GM08714 (cell line): ENCODE results near the gene PSMB10.
"Not testable (repeated sequence)": the region's sequence is repeated elsewhere in the genome, so short reads cannot be mapped to it uniquely, and the experiment has no call there.

ENCODE experiments used
- H3K4me3 ChIP-seq: fragments of 200-500 bp; sonication (Bioruptor generic); 2 replicates; pipeline ENCODE4 v1.5.1; 2014; ENCODE audit warnings: mild to moderate bottlenecking, low read length, inconsistent platforms
- ZNF274 ChIP-seq: IDR thresholded peaks from 2 replicates; pipeline ENCODE4 v1.6.1; 2012; ENCODE audit warnings: mild to moderate bottlenecking, low read depth, low read length

PSMB10 gene

GRCh38 chr16:67941469-67942199 is 5.0 kb upstream of the PSMB10 start:
- no peak for TF ChIP-seq ZNF274
- no peak overlapping the region for H3K4me3 ChIP-seq

DNA sequence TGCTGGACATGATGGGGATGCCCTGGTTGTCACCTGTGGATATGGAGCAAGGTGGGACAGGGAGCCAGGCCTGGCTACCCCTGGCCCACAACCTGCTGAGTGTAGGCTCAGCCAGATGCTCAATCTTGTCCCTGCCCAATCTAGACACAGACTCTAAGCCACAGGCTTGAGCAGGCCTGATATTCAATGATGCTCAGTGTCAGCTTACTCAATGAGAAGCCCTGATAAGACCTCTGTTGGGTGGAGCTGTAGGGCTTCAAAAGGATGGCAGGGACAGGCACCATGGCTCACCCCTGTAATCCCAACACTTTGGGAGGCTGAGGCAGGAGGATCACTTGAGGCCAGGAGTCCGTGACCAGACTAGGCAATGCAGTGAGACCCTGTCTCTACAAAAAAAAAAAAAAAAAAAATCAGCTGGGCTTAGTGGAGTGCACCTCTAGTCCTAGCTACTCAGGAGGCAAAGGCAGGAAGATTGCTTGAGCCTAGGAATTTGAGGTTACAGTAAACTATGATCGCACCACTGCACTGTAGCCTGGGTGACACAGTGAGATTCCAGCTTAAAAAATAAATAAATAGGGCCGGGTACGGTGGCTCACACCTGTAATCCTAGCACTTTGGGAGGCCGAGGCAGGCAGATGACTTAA is 3.9 kb upstream of the PSMB10 start:
- no peak for TF ChIP-seq ZNF274
- H3K4me3 ChIP-seq = no peak overlapping the region

DNA sequence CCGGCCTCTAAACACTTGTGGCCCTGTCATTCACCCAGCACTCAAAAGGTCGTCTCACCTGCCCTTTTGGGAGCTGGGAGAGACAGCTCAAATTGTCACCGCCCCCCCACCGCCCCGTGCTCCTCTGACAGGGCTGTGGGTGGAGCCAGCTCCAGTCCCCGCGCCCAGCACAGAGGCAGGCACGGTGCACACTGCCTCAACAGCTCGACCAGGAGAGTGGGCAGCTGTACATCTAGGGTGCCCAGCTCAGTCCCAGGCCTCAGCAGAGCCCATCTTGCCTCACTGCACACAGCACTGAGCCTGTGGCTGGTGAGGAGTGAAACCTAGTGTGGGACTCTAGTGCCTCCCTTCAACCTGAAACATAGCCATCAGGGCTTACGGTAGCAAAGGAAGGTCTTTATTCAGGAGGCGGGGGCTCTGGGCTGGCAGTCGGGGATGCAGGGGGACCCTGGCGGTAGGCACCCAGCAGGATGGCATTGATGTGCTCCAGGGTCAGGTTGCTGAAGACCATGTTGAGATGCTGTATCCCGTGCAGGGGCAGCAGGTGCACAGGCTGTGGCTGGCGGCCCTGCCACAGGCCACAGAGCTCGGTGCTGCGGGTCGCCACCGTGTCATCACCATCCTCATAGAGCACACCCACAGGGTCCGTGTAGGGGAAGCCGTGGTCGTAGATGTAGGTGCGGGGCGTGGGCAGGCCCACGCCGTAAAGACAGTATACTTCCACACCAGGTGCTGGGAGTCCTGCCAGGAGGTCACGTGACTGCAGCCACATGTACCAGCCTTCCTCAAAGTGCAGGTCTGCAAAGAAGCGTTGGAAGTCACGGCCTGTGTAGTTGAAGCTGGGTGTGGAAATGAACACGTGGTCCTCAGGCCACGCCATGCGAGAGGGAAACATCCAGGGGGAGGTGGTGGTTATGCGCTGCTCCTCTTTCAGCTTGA is 3.1 kb upstream of the PSMB10 start:
- no peak for TF ChIP-seq ZNF274
- H3K4me3 ChIP-seq = no peak overlapping the region

DNA sequence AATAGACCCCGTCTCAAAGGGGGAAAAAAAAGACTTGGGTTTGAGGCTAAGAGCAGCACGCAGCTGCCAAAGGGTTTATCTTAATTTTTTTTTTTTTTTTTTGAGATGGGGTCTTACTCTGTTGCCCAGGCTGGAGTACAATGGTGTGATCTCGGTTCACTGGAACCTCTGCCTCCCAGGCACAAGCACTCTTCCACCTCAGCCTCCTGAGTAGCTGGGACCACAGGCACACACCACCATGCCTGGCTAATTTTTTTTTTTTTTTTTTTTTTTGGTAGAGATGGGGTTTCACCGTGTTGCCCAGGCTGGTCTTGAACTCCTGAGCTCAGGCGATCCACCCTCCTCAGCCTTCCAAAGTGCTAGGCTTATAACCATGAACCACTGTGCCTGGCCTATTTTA is 1.1 kb upstream of the PSMB10 start:
- H3K4me3 ChIP-seq = not testable (repeated sequence)

DNA sequence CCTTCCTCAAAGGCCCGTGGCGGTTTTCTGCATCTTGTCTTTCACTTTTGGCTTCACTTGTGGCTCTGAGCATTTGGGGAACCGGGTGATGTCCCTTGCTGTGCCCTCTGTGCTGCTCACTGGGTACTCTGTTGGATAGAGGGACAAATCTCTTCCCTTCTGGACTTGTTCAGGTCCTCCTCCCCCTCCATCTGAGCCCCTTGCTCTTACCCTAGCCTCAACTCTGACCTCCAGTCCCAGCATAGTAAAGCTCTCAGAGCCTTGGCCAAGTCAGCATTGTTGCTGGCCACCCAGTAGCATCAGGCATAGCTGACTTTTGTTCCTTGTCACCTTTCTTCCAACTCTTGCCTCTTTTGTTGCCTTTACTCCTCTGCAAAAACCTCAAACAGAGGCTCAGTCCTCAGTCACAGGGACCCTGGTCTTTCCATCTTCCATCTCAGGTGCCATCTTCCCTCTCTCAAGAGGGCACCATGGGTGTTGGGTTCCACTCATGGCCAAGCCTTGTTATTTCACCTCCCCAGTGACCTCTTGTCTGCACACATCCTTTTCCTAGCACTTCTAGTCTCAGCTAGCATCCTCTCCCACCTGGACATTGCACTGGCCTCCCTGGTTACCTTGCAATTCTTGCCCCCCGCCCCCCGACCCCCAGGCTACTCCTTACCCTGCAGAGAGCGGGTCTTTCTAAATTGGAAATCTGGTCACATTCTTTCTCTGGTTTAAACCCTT is 393 bp upstream of the PSMB10 start:
- TF ChIP-seq ZNF274 = no peak
- peak overlapping the region; percentile 81; the same call in 1 of the 2 replicates for H3K4me3 ChIP-seq

DNA sequence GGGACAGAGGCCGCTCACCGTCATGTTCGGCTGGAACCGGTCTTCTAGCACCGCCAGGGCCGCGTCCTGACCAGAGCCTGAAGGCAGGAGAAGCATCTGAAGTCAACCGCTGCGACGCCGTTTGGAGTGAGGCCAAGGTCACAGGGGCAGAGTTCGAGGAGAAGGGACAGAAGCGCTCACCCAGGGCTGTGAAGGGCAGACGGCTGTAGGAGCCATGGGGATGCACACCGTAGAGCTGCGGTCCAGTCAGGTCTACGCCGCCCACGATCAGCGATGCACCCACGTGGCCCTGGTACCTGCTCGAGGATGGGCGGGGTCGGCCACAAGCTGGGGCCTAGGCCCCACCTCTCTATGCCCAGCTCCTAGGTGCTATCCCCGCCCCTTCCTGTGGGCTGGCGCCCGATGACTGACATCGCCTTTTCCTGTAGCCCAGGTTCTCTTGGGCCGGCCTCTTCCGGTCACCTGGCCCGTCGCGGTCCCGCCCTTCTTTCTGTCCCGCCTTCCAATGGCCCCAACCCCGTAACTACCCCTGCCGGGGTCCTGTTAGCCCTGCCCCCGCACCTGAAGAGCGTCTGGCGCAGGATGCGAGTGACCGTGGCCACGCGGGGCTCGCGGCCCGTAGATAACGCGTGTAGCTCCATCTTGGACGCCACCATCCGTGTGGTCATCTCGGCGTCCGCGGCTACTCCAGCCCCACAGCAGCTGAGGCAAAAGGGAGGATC is 1.1 kb downstream of the PSMB10 start:
- peak overlapping the region; percentile 81 for H3K4me3 ChIP-seq
- TF ChIP-seq ZNF274 = no peak

GRCh38 chr16:67935101-67935401 is 1.6 kb downstream of the PSMB10 start:
- peak overlapping the region; percentile 45; the same call in 1 of the 2 replicates for H3K4me3 ChIP-seq
- TF ChIP-seq ZNF274 = no peak

- H3K4me3 ChIP-seq = no peak overlapping the region
Measured at GRCh38 chr16:67934306-67935100, 2.1 kb downstream of the PSMB10 start.

DNA sequence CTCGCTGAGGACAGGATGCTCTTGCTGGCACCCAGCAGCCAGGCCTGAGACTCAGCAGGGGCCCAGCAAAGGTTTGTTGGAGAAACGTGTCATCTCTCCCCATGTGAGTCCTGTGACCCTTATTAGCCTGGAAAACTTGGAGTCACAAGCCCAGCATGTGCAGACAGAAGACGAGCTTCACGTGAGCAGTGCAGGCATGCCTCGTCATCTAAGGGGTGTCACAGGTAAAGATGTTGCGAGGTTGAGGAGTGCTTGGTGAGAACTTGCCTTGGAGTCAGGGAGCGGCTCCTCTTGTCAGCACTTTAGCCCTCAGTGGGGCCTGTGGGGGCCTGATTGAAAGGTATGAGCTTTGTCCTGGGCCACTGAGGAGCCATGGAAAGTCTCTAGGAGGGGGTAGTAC is 2.8 kb downstream of the PSMB10 start:
- no peak for TF ChIP-seq ZNF274
- H3K4me3 ChIP-seq = no peak overlapping the region

More at GRCh38 chr16:67934306-67935100, 2.1 kb downstream of the PSMB10 start:
- TF ChIP-seq ZNF274 = no peak

DNA sequence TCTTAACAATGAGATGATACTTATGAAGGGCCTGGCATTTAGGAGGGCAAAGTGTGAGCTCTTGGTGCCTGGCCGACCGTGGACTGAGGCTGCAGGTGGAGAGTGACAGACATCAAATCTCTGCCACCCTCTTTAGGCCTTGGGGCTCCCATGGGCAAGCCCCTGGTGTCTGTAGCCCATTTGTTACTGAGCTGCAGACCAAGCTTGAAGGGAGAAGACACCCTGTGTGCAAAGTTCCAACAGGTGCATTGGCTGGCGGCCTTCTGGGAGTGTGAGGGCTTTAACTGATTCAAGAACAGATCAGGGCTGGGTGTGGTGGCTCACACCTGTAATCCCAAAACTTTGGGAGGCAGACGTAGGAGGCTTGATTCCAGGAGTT is 4.2 kb downstream of the PSMB10 start:
- H3K4me3 ChIP-seq = no peak overlapping the region
- no peak for TF ChIP-seq ZNF274

DNA sequence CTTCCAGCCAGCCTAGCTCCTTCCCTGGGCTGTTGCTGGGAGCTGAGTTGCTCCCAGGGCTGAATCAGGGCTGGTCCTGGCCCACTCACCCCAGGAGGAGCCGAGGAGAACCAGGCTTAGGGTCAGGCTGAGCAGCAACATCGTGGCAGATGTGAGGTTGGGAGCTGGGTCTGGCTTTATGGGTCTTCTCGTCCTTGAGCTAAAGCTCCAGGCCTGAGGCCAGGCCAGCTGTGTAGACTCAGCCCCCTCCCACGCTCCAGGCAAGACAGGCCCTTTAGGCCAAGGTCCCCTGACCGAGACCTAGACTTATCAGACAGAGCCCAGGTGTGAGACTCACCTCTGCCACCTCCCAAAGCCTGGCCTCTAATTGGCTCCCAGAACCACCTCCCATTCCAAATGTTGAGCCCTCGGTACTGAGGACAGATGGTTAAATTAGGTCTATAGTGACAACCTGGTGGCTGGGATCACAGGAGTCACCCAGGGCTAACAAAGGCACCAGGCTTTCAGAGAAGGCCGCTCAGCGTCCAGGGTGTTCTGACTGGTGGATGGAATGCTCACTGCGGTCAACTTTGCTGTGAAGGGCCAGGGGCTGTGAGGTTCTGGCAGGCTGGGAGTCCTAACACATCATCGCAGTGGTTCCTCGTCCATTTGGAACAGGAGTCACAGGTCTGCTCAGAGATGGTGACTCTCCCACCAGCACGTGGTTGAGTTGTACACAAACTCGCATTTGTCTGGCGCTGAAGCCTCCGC is 4.8 kb downstream of the PSMB10 start, which contains the start of gene CTRL:
Gene CTRL (minus strand): TSS at position 151 of the 750 bp plus-strand sequence. CDS start 10 bp downstream, at position 141.
- TF ChIP-seq ZNF274 = no peak
- H3K4me3 ChIP-seq = no peak within 1 kb of the TSS

GRCh38 chr16:67930678-67931211 is 5.9 kb downstream of the PSMB10 start:
- TF ChIP-seq ZNF274 = no peak
- no peak overlapping the region for H3K4me3 ChIP-seq
